GM12878 (cell line): ENCODE data around the gene PAX6. TPM values are rescaled to one million over a fixed set of nuclear protein-coding genes. Genes with fewer than 3 reads are reported as not detected.

Source experiments
- ATAC-seq: fragments of 200-7000 bp; cut with Tn5 transposase; 3 replicates; pipeline ENCODE4 v1.9.1; 2020; ENCODE audit warnings: mild to moderate bottlenecking, moderate library complexity
- BruUV-seq: library from RNA; stranded (reverse); fragments of 400-500 nt; replicated peaks from 2 replicates; lab custom pipeline; 2021; lab: Mats Ljungman, UMichigan
- CTCF ChIA-PET: fragments of 300-600 bp; sonication (Branson Sonifier 250); formaldehyde crosslinking; extraction: SDS; loops from one replicate; lab custom pipeline; 2021; ENCODE audit warnings: inconsistent platforms; lab: Yijun Ruan, JAX
- POLR2A ChIA-PET: fragments of 350-600 bp; formaldehyde crosslinking; extraction: SDS; loops from one replicate; lab custom pipeline; 2021; ENCODE audit warnings: inconsistent platforms; lab: Charles Lee
- RAD21 ChIA-PET: fragments of 300-600 bp; sonication (Branson Sonifier 250); formaldehyde crosslinking; loops from one replicate; lab custom pipeline; 2023; ENCODE audit warnings: antibody characterized with exemption; ENCODE audit not compliant: unreplicated experiment; lab: Charles Lee
- SMC1A ChIA-PET: fragments of 300-600 bp; sonication (Branson Sonifier 250); formaldehyde crosslinking; loops from one replicate; lab custom pipeline; 2023; ENCODE audit not compliant: unreplicated experiment, uncharacterized antibody; lab: Charles Lee
- DNase-seq: peaks from one replicate; pipeline ENCODE4 v3.0.0-alpha.2; 2011; ENCODE audit warnings: low read depth, low spot score
- FAIRE-seq: peaks from 3 replicates; lab custom pipeline; 2011; peaks lifted over from hg19 to GRCh38; lab: Jason Lieb, UNC
- H2AFZ ChIP-seq: 2 replicates; pipeline ENCODE4 v1.6.0; 2011; ENCODE audit warnings: low read depth, low read length, control low read depth; ENCODE audit not compliant: control insufficient read depth
- H3K27ac ChIP-seq: 2 replicates; pipeline ENCODE4 v1.5.1; 2011; ENCODE audit warnings: control low read depth; ENCODE audit not compliant: control insufficient read depth, insufficient read depth
- H3K27me3 ChIP-seq, 2 experiments: replicated peaks in 1 of 2; 2 replicates each; pipeline versions ENCODE4 v1.6.0 to v1.6.1; 2011; ENCODE audit warnings: low read length in 1 of 2; ENCODE audit not compliant: control insufficient read depth in 2 of 2, insufficient read depth in 2 of 2
- H3K36me3 ChIP-seq, 2 experiments: 2 replicates each; pipeline ENCODE4 v1.5.1; 2011; ENCODE audit warnings: low read length in 1 of 2; ENCODE audit not compliant: control insufficient read depth in 2 of 2, insufficient read depth in 2 of 2
- H3K4me1 ChIP-seq: 2 replicates; pipeline ENCODE4 v1.6.1; 2011; ENCODE audit warnings: mild to moderate bottlenecking, low read length, moderate library complexity, mixed read lengths; ENCODE audit not compliant: control insufficient read depth, insufficient read depth
- H3K4me2 ChIP-seq: 2 replicates; pipeline ENCODE4 v1.6.0; 2011; ENCODE audit warnings: control low read depth; ENCODE audit not compliant: control insufficient read depth, insufficient read depth
- H3K4me3 ChIP-seq: fragments of 200-600 bp; sonication (generic); 2 replicates; pipeline ENCODE4 v1.5.1; 2016
- H3K79me2 ChIP-seq: 2 replicates; pipeline ENCODE4 v1.6.0; 2011; ENCODE audit warnings: low read length; ENCODE audit not compliant: control insufficient read depth, insufficient read depth
- H3K9ac ChIP-seq: 2 replicates; pipeline ENCODE4 v1.8.0; 2011; ENCODE audit warnings: low read length, control low read depth, mixed read lengths; ENCODE audit not compliant: control insufficient read depth, insufficient read depth
- H3K9me3 ChIP-seq: replicated peaks from 3 replicates; pipeline ENCODE4 v1.5.1; 2011; ENCODE audit warnings: mild to moderate bottlenecking, low read length; ENCODE audit not compliant: control insufficient read depth, insufficient read depth
- H4K20me1 ChIP-seq: 2 replicates; pipeline ENCODE4 v1.6.0; 2011; ENCODE audit not compliant: control insufficient read depth, insufficient read depth
- ATF2 ChIP-seq: IDR thresholded peaks from 2 replicates; pipeline ENCODE4 v1.6.1; 2012; ENCODE audit warnings: low read length, inconsistent platforms
- EGR1 ChIP-seq, 2 experiments: IDR thresholded peaks; 1 replicate in 1 of 2; 2 replicates in 1 of 2; pipeline ENCODE4 v1.6.1; 2011 to 2012; ENCODE audit warnings: low read depth in 2 of 2, low read length in 2 of 2, borderline replicate concordance in 1 of 2, mild to moderate bottlenecking in 1 of 2, moderate library complexity in 1 of 2
- HDAC6 ChIP-seq: fragments of 200-600 bp; sonication (generic); IDR thresholded peaks from one replicate; pipeline ENCODE4 v1.8.0; 2017; ENCODE audit warnings: antibody characterized with exemption; ENCODE audit not compliant: unreplicated experiment
- NR2F1 ChIP-seq: fragments of 450-650 bp; conservative IDR thresholded peaks from 2 replicates; pipeline ENCODE4 v1.6.1; 2017; ENCODE audit warnings: mild to moderate bottlenecking
- RUNX3 ChIP-seq: IDR thresholded peaks from 2 replicates; pipeline ENCODE4 v1.6.1; 2012; ENCODE audit warnings: low read length, inconsistent platforms
- SMAD1 ChIP-seq: fragments of 450-650 bp; IDR thresholded peaks from 2 replicates; pipeline ENCODE4 v1.6.1; 2018; ENCODE audit warnings: mild to moderate bottlenecking, low read depth; ENCODE audit not compliant: partially characterized antibody
- TARDBP ChIP-seq: IDR thresholded peaks from 2 replicates; pipeline ENCODE4 v1.6.1; 2016; ENCODE audit warnings: borderline replicate concordance
- ZBED1 ChIP-seq: IDR thresholded peaks from 2 replicates; pipeline ENCODE4 v1.6.1; 2016; ENCODE audit warnings: borderline replicate concordance
- WGBS: methylation state at CpG from one replicate; pipeline ENCODE4 v1.1.6; 2016; ENCODE audit warnings: low lambda C conversion rate; ENCODE audit not compliant: insufficient replicate concordance, insufficient coverage; ENCODE audit errors: missing lambda C conversion rate; 5-methylcytosine and 5-hydroxymethylcytosine counted together
- in situ Hi-C: fragments of 300-500 bp; cut with MboI; formaldehyde crosslinking; loops from 9 replicates; pipeline ENCODE4 v1.14.3; 2018; ENCODE audit warnings: mixed read lengths
- intact Hi-C: fragments of 100-400 bp; cut with micrococcal nuclease; formaldehyde crosslinking; loops from one replicate; pipeline ENCODE4 v1.14.2; 2022; ENCODE audit not compliant: unreplicated experiment
- polyA plus RNA-seq, 11 experiments: library from polyadenylated mRNA; depleted of rRNA in 4 of 11; unstranded in 6 of 11; stranded (reverse) in 5 of 11; fragments of >200 nt; fragmentation: Nextera tagmentation in 4 of 11; fragmentation: Illumina TruSeq in 1 of 11; extraction: Ambion mirVana in 4 of 11; extraction: Trizol in 1 of 11; gene quantifications; 1 replicate in 1 of 11; 2 replicates in 10 of 11; pipeline versions ENCODE4 v1.2.1 to v1.2.3, GENCODE V29; 2011 to 2016; ENCODE audit warnings: inconsistent platforms in 2 of 11, missing spikeins in 2 of 11, low read depth in 1 of 11
- total RNA-seq, 4 experiments: library from RNA; depleted of rRNA in 3 of 4; stranded (reverse); fragments of >200 nt in 3 of 4; fragmentation: Illumina TruSeq in 1 of 4; extraction: Trizol in 1 of 4; gene quantifications; 2 replicates each; pipeline versions ENCODE4 v1.2.1 to v1.2.3, GENCODE V29; 2013 to 2021
- TF ChIP-seq, protein P1 (sequence below): fragments of 150-350 bp; IDR thresholded peaks from 2 replicates; pipeline ENCODE4 v1.6.1; 2016; ENCODE audit warnings: low read depth, low read length
- TF ChIP-seq, protein P2 (sequence below): IDR thresholded peaks from 2 replicates; pipeline ENCODE4 v1.6.1; 2011; ENCODE audit warnings: borderline replicate concordance, low read depth, mild to moderate bottlenecking, moderate library complexity, mixed read lengths, low read length; ENCODE audit not compliant: insufficient read depth; ENCODE audit errors: extremely low read length

The PAX6 gene
- total and polyA plus RNA-seq, 10 of the 15 experiments (the other 5 are each of a cell fraction or from before 2014, with no cell fraction given) = 0.06 to 0.26 (median 0.10) TPM; not detected in 3

GRCh38 chr11:31828217-31828616, 17.1 kb upstream of the PAX6 start (continued):
- TF ChIP-seq, protein P1, sequence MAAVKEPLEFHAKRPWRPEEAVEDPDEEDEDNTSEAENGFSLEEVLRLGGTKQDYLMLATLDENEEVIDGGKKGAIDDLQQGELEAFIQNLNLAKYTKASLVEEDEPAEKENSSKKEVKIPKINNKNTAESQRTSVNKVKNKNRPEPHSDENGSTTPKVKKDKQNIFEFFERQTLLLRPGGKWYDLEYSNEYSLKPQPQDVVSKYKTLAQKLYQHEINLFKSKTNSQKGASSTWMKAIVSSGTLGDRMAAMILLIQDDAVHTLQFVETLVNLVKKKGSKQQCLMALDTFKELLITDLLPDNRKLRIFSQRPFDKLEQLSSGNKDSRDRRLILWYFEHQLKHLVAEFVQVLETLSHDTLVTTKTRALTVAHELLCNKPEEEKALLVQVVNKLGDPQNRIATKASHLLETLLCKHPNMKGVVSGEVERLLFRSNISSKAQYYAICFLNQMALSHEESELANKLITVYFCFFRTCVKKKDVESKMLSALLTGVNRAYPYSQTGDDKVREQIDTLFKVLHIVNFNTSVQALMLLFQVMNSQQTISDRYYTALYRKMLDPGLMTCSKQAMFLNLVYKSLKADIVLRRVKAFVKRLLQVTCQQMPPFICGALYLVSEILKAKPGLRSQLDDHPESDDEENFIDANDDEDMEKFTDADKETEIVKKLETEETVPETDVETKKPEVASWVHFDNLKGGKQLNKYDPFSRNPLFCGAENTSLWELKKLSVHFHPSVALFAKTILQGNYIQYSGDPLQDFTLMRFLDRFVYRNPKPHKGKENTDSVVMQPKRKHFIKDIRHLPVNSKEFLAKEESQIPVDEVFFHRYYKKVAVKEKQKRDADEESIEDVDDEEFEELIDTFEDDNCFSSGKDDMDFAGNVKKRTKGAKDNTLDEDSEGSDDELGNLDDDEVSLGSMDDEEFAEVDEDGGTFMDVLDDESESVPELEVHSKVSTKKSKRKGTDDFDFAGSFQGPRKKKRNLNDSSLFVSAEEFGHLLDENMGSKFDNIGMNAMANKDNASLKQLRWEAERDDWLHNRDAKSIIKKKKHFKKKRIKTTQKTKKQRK = no peak
- TF ChIP-seq RUNX3 = no peak
- no peak for TF ChIP-seq ZBED1
- TF ChIP-seq SMAD1 = no peak
- no peak for TF ChIP-seq HDAC6
- no peak for TF ChIP-seq TARDBP

DNA sequence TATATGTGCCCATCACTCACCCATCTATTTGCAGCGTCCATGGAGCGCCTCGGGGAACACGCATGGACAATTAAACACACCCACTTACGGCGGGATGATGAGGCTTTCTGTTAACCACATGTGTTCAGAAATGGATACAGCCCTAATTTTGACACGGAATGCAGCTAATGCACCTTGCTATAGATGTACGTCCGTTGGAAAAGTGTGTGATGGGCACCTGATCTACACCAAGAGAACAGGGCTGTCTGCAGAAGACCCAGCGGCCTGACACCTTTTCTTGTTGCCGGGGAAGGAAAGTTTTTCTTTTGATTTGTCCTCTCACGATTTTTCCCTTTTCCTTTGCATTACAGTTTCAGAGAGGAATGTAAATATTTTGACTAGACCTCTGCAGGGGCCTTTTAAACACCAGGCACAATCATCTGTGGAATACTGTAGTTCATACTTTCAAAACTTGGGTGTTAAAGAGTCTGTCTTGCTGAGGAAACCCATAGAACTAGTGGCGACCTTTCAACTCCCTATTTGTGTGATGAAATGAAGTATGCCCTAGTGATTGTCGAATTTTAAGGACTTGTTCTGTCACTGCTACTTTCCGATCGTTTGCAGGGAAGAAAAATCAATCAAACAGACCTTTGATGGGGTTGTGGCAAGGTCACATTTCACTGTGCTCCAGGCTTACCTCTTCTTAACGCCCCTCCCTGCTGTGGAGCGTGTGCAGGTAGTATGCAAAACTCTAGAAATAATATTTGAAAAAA, 16.5 kb upstream of the PAX6 start:
- intact Hi-C loops = no loop called here
- H3K27ac ChIP-seq = no peak overlapping the region
- no peaks in the 10 kb centered on the region for H3K9me3 ChIP-seq
- ChIA-PET POLR2A (no interaction called here), SMC1A (no interaction called here), CTCF (no interaction called here), RAD21 (no interaction called here)
- H3K79me2 ChIP-seq = no peaks in the 10 kb centered on the region
- no peaks in the 10 kb centered on the region for H3K4me1 ChIP-seq
- no peak overlapping the region for H3K9ac ChIP-seq
- WGBS = 21% methylated on average over 18 of the region's 18 CpGs
- H2AFZ ChIP-seq = no peak overlapping the region
- in situ Hi-C loops = no loop called here
- ATAC-seq = no peak; the same call in 2 of the 3 replicates
- H3K4me3 ChIP-seq = no peak overlapping the region
- H4K20me1 ChIP-seq = no peaks in the 10 kb centered on the region
- FAIRE-seq = no peak
- BruUV-seq = no TSS peak
- H3K4me2 ChIP-seq = no peak overlapping the region
- TF ChIP-seq NR2F1 (no peak), ATF2 (no peak), EGR1 (IDR thresholded peaks at IDR 0.05; ENCODE audit: borderline replicate concordance in 1 of 2, low read depth in 2 of 2, low read length in 2 of 2) (no peak)
- TF ChIP-seq, protein P2, sequence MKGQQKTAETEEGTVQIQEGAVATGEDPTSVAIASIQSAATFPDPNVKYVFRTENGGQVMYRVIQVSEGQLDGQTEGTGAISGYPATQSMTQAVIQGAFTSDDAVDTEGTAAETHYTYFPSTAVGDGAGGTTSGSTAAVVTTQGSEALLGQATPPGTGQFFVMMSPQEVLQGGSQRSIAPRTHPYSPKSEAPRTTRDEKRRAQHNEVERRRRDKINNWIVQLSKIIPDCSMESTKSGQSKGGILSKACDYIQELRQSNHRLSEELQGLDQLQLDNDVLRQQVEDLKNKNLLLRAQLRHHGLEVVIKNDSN = no peak
- no peak for DNase-seq
- peaks cover 14 to 16% of the 10 kb centered on the region in 2 experiments for H3K27me3 ChIP-seq
- no peaks in the 10 kb centered on the region for H3K36me3 ChIP-seq
